Measurements from ENCODE around the gene PALLD. TPM values are rescaled to one million over a fixed set of nuclear protein-coding genes. Genes with fewer than 3 reads are reported as not detected.

The PALLD gene
- total and polyA plus RNA-seq, 2 of the 13 experiments (the other 11 are each of a cell fraction or from before 2014, with no cell fraction given), result 0.50 to 1.5 TPM

DNA sequence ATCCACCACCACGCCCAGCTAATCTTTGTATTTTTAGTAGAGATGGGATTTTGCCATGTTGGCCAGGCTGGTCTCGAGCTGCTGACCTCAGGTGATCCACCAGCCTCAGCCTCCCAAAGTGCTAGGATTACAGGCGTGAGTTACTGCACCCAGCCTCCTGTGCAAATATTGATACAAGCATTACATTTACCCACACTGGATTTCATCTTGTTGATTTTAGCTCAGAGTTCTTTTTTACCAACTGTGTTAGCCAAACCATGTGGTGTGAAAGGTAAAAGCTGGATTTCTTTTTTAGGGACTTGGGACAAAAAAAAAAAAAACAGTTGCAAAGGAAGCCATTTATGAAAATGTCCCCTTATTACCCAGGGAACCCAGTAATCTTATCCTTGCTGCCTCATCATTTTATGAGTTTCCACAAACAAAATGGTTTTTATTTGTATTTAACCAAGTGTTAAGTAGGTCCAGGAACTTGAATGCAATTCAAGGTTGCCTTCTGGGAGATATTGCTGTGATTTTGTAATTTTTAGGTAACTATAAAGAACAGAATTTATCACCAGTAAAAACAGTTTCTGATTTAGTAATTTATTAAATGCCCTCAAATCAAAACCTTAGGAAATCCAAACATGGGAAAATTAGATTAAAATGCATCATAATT is 202.5 kb downstream of the PALLD start (continued):
- TF ChIP-seq GTF2F1 (IDR thresholded peaks at IDR 0.05; ENCODE audit: low read length) (no peak), NFE2L2 (IDR thresholded peaks at IDR 0.05; ENCODE audit: low read length) (no peak), IKZF4 (CRISPR knock-in tag; IDR thresholded peaks at IDR 0.05; ENCODE audit: borderline replicate concordance, low read depth, not compliant biosample characterization) (no peak), SALL1 (CRISPR knock-in tag; IDR thresholded peaks at IDR 0.05) (peak; percentile 60), PHF20 (CRISPR knock-in tag; IDR thresholded peaks at IDR 0.05) (no peak), YEATS4 (CRISPR knock-in tag; IDR thresholded peaks at IDR 0.05; ENCODE audit: borderline replicate concordance) (no peak), ZFP62 (CRISPR knock-in tag; IDR thresholded peaks at IDR 0.05) (no peak)
- TF ChIP-seq, protein P1, sequence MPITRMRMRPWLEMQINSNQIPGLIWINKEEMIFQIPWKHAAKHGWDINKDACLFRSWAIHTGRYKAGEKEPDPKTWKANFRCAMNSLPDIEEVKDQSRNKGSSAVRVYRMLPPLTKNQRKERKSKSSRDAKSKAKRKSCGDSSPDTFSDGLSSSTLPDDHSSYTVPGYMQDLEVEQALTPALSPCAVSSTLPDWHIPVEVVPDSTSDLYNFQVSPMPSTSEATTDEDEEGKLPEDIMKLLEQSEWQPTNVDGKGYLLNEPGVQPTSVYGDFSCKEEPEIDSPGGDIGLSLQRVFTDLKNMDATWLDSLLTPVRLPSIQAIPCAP (CRISPR knock-in tag; IDR thresholded peaks at IDR 0.05; ENCODE audit: low read depth), result no peak
- TF ChIP-seq, protein P2, sequence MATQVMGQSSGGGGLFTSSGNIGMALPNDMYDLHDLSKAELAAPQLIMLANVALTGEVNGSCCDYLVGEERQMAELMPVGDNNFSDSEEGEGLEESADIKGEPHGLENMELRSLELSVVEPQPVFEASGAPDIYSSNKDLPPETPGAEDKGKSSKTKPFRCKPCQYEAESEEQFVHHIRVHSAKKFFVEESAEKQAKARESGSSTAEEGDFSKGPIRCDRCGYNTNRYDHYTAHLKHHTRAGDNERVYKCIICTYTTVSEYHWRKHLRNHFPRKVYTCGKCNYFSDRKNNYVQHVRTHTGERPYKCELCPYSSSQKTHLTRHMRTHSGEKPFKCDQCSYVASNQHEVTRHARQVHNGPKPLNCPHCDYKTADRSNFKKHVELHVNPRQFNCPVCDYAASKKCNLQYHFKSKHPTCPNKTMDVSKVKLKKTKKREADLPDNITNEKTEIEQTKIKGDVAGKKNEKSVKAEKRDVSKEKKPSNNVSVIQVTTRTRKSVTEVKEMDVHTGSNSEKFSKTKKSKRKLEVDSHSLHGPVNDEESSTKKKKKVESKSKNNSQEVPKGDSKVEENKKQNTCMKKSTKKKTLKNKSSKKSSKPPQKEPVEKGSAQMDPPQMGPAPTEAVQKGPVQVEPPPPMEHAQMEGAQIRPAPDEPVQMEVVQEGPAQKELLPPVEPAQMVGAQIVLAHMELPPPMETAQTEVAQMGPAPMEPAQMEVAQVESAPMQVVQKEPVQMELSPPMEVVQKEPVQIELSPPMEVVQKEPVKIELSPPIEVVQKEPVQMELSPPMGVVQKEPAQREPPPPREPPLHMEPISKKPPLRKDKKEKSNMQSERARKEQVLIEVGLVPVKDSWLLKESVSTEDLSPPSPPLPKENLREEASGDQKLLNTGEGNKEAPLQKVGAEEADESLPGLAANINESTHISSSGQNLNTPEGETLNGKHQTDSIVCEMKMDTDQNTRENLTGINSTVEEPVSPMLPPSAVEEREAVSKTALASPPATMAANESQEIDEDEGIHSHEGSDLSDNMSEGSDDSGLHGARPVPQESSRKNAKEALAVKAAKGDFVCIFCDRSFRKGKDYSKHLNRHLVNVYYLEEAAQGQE (IDR thresholded peaks at IDR 0.05; ENCODE audit: borderline replicate concordance in 1 of 2, low read depth in 1 of 2, low read length in 2 of 2), result no peak
- TF ChIP-seq, protein P3, sequence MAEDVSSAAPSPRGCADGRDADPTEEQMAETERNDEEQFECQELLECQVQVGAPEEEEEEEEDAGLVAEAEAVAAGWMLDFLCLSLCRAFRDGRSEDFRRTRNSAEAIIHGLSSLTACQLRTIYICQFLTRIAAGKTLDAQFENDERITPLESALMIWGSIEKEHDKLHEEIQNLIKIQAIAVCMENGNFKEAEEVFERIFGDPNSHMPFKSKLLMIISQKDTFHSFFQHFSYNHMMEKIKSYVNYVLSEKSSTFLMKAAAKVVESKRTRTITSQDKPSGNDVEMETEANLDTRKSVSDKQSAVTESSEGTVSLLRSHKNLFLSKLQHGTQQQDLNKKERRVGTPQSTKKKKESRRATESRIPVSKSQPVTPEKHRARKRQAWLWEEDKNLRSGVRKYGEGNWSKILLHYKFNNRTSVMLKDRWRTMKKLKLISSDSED (CRISPR knock-in tag; IDR thresholded peaks at IDR 0.05), result no peak
- TF ChIP-seq, protein P4, sequence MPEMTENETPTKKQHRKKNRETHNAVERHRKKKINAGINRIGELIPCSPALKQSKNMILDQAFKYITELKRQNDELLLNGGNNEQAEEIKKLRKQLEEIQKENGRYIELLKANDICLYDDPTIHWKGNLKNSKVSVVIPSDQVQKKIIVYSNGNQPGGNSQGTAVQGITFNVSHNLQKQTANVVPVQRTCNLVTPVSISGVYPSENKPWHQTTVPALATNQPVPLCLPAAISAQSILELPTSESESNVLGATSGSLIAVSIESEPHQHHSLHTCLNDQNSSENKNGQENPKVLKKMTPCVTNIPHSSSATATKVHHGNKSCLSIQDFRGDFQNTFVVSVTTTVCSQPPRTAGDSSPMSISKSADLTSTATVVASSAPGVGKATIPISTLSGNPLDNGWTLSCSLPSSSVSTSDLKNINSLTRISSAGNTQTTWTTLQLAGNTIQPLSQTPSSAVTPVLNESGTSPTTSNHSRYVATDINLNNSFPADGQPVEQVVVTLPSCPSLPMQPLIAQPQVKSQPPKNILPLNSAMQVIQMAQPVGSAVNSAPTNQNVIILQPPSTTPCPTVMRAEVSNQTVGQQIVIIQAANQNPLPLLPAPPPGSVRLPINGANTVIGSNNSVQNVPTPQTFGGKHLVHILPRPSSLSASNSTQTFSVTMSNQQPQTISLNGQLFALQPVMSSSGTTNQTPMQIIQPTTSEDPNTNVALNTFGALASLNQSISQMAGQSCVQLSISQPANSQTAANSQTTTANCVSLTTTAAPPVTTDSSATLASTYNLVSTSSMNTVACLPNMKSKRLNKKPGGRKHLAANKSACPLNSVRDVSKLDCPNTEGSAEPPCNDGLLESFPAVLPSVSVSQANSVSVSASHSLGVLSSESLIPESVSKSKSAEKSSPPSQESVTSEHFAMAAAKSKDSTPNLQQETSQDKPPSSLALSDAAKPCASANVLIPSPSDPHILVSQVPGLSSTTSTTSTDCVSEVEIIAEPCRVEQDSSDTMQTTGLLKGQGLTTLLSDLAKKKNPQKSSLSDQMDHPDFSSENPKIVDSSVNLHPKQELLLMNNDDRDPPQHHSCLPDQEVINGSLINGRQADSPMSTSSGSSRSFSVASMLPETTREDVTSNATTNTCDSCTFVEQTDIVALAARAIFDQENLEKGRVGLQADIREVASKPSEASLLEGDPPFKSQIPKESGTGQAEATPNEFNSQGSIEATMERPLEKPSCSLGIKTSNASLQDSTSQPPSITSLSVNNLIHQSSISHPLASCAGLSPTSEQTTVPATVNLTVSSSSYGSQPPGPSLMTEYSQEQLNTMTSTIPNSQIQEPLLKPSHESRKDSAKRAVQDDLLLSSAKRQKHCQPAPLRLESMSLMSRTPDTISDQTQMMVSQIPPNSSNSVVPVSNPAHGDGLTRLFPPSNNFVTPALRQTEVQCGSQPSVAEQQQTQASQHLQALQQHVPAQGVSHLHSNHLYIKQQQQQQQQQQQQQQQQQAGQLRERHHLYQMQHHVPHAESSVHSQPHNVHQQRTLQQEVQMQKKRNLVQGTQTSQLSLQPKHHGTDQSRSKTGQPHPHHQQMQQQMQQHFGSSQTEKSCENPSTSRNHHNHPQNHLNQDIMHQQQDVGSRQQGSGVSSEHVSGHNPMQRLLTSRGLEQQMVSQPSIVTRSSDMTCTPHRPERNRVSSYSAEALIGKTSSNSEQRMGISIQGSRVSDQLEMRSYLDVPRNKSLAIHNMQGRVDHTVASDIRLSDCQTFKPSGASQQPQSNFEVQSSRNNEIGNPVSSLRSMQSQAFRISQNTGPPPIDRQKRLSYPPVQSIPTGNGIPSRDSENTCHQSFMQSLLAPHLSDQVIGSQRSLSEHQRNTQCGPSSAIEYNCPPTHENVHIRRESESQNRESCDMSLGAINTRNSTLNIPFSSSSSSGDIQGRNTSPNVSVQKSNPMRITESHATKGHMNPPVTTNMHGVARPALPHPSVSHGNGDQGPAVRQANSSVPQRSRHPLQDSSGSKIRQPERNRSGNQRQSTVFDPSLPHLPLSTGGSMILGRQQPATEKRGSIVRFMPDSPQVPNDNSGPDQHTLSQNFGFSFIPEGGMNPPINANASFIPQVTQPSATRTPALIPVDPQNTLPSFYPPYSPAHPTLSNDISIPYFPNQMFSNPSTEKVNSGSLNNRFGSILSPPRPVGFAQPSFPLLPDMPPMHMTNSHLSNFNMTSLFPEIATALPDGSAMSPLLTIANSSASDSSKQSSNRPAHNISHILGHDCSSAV (CRISPR knock-in tag; IDR thresholded peaks at IDR 0.05; ENCODE audit: borderline replicate concordance), result no peak
- TF ChIP-seq, protein P5, sequence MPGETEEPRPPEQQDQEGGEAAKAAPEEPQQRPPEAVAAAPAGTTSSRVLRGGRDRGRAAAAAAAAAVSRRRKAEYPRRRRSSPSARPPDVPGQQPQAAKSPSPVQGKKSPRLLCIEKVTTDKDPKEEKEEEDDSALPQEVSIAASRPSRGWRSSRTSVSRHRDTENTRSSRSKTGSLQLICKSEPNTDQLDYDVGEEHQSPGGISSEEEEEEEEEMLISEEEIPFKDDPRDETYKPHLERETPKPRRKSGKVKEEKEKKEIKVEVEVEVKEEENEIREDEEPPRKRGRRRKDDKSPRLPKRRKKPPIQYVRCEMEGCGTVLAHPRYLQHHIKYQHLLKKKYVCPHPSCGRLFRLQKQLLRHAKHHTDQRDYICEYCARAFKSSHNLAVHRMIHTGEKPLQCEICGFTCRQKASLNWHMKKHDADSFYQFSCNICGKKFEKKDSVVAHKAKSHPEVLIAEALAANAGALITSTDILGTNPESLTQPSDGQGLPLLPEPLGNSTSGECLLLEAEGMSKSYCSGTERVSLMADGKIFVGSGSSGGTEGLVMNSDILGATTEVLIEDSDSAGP (CRISPR knock-in tag; IDR thresholded peaks at IDR 0.05; ENCODE audit: borderline replicate concordance), result no peak
